ENCODE results near the gene MISP3.

MISP3 gene

DNA sequence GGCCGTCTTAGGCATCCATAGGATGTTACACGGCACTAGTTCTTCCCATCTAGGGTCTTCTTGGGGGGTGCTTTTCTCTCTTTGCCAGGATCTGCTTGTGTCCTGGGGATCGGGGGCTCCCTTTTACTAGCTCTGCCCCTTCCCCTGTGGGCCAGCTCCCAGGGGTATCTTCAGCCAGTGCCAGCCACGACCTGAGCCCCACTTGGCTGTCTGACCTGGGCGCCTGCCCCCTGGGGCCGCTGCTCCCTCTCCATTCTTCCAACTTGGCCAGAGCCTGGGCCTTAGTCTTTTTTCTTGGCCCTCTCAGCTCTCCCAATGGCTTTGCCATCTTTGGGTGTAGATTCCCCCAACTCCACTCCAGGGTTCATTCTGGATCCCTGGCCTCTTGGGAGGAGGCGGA, 41.9 kb downstream of the MISP3 start:
- no peak for TF ChIP-seq TAF1 (IDR thresholded peaks at IDR 0.05; ENCODE audit: borderline replicate concordance, low read depth, low read length)
- no peak for TF ChIP-seq POLR2A (IDR thresholded peaks at IDR 0.05; ENCODE audit: low read depth, low read length)
- FAIRE-seq (no peak), DNase-seq (ENCODE audit: insufficient read length) (no peak)

DNA sequence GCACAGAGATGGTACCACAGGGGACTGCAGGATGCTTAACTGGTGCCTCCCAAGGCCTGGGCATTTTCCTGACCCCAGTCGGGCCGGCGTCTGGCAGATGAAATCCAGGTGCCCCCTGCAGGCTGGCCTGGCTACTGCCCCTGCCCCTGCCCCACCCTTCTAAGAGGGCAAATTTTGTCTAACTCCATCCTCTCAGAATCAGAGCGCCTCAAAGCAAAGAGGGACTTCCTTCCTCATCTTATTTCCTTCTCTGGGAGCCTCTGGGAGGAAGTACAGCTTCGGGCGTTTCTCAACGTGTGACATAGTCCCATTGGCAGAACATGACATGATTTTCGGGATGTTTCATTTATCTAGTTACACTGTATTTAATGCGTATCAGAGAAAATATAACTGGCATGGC, 42.3 kb downstream of the MISP3 start:
- DNase-seq (ENCODE audit: insufficient read length) (no peak), FAIRE-seq (no peak)
- TF ChIP-seq TAF1 (IDR thresholded peaks at IDR 0.05; ENCODE audit: borderline replicate concordance, low read depth, low read length) = no peak
- TF ChIP-seq POLR2A (IDR thresholded peaks at IDR 0.05; ENCODE audit: low read depth, low read length) = no peak
- TF ChIP-seq POLR2AphosphoS5 (IDR thresholded peaks at IDR 0.05; ENCODE audit: low read depth, low read length) = no peak

DNA sequence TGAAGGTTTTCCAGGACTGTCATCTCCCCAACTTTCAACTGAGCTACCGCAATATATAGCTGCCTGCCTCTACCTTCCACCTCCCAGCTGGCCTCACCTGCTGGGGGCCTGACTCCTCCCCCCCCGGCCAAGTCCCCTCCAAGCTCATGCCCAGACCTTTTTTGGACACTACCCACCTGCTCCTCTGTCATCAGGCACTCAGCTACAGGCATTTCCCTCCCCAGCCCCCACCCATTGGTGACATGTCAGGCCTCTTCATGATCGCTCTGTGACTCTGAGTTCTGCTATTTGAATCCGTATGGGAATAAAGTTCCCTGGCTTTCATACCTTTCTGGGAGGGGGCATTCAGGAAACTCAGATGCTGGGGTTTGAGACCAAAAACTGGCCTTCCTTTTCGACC, 43.2 kb downstream of the MISP3 start:
- no peak for FAIRE-seq
- TF ChIP-seq POLR2AphosphoS5 (IDR thresholded peaks at IDR 0.05; ENCODE audit: low read depth, low read length) = no peak
- TF ChIP-seq TAF1 (IDR thresholded peaks at IDR 0.05; ENCODE audit: borderline replicate concordance, low read depth, low read length) = no peak
- TF ChIP-seq POLR2A (IDR thresholded peaks at IDR 0.05; ENCODE audit: low read depth, low read length) = no peak
- no peak for DNase-seq (ENCODE audit: insufficient read length)

DNA sequence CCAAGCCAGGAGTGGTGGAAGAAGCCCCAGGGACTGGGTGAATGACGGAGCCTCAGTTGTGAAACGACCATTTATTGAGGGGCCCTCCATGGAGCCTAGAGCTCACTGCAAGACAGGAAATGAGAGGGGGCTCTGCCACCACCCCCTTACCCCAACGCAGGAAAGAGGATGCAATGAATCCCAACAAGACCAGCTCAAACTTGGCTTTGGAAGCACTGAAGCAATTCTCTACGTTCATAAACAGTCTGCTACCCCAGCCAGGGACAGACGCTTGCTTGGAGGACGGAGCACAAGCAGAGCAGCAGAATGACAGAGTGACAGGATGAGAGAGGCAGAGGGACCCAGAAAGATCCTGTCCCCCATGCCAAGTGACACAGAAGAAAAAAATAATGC, 43.9 kb downstream of the MISP3 start:
- DNase-seq (ENCODE audit: insufficient read length) (no peak), FAIRE-seq (no peak)
- no peak for TF ChIP-seq POLR2AphosphoS5 (IDR thresholded peaks at IDR 0.05; ENCODE audit: low read depth, low read length)
- TF ChIP-seq POLR2A (IDR thresholded peaks at IDR 0.05; ENCODE audit: low read depth, low read length) = no peak
- no peak for TF ChIP-seq TAF1 (IDR thresholded peaks at IDR 0.05; ENCODE audit: borderline replicate concordance, low read depth, low read length)

DNA sequence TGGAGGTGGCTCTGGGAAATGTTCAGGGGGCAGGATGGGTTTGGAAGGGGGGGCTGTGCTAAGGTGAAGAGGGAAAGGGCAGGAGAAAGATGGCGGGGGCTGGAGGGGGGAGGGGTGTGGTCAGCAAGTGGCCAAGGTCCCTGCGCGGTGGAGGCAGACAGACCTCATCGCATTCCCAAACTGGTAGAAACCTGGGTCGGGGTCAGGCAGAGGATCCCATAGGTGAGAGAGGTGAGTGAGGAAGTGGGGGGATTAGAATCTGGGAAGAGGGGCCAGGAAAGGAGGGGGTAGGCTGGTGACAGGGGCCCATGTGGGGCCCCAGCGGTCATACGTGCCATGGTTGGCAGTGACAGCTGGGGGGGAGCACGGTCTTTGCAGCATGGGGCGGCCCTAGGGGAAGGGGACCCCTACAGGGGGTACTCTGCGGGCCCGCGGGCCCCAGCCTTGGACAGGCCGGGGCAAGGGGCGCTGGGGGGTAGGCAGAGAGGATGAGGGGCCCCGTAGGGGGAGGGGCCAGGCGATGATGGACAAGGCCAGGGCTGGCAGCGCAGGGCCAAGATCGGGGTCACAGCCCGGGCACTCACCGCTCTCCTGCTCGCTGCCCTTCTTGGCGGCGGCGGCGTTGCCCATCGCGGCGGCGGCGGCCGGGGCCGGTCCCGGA, 44.5 kb downstream of the MISP3 start:
- FAIRE-seq = no peak
- TF ChIP-seq POLR2AphosphoS5 (IDR thresholded peaks at IDR 0.05; ENCODE audit: low read depth, low read length) (no peak), POLR2A (IDR thresholded peaks at IDR 0.05; ENCODE audit: low read depth, low read length) (no peak), TAF1 (IDR thresholded peaks at IDR 0.05; ENCODE audit: borderline replicate concordance, low read depth, low read length) (no peak)
- DNase-seq (ENCODE audit: insufficient read length) = no peak

- DNase-seq (ENCODE audit: insufficient read length) (peak; percentile 99), FAIRE-seq (peak; percentile 97)
- no peak for TF ChIP-seq POLR2A (IDR thresholded peaks at IDR 0.05; ENCODE audit: low read depth, low read length)
- no peak for TF ChIP-seq TAF1 (IDR thresholded peaks at IDR 0.05; ENCODE audit: borderline replicate concordance, low read depth, low read length)
- no peak for TF ChIP-seq POLR2AphosphoS5 (IDR thresholded peaks at IDR 0.05; ENCODE audit: low read depth, low read length)
Observed at GRCh38 chr19:14117668-14118164, 45.1 kb downstream of the MISP3 start, which contains the start of gene PRKACA. PRKACA (minus strand) TSS chr19:14117762; CDS start chr19:14117547, 215 bp downstream.

GRCh38 chr19:14118165-14119051, 45.8 kb downstream of the MISP3 start:
- FAIRE-seq = peak; percentile 66
- DNase-seq (ENCODE audit: insufficient read length) = no peak
- no peak for TF ChIP-seq POLR2AphosphoS5 (IDR thresholded peaks at IDR 0.05; ENCODE audit: low read depth, low read length)
- no peak for TF ChIP-seq TAF1 (IDR thresholded peaks at IDR 0.05; ENCODE audit: borderline replicate concordance, low read depth, low read length)
- TF ChIP-seq POLR2A (IDR thresholded peaks at IDR 0.05; ENCODE audit: low read depth, low read length) = no peak

DNA sequence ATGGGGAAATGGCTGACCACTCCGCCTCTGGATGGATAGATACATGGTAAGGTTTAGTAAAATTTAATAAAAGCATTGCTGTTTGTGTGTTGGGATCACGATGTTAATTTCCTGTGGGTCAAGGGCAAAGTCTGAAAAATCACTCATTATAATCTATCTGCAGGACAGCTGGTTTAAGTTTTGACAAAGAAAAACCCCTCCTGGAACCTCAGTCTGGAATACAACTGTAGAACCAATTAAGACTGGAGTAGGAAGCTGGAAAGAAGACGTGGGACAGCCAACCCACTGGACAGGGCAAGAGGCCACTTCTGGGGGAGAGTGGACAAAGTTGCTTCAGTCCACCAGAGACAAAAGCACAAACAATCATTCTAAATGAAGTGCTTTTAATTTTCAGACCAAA, 46.6 kb downstream of the MISP3 start:
- no peak for TF ChIP-seq POLR2AphosphoS5 (IDR thresholded peaks at IDR 0.05; ENCODE audit: low read depth, low read length)
- TF ChIP-seq POLR2A (IDR thresholded peaks at IDR 0.05; ENCODE audit: low read depth, low read length) = no peak
- no peak for TF ChIP-seq TAF1 (IDR thresholded peaks at IDR 0.05; ENCODE audit: borderline replicate concordance, low read depth, low read length)
- FAIRE-seq (no peak), DNase-seq (ENCODE audit: insufficient read length) (no peak)

DNA sequence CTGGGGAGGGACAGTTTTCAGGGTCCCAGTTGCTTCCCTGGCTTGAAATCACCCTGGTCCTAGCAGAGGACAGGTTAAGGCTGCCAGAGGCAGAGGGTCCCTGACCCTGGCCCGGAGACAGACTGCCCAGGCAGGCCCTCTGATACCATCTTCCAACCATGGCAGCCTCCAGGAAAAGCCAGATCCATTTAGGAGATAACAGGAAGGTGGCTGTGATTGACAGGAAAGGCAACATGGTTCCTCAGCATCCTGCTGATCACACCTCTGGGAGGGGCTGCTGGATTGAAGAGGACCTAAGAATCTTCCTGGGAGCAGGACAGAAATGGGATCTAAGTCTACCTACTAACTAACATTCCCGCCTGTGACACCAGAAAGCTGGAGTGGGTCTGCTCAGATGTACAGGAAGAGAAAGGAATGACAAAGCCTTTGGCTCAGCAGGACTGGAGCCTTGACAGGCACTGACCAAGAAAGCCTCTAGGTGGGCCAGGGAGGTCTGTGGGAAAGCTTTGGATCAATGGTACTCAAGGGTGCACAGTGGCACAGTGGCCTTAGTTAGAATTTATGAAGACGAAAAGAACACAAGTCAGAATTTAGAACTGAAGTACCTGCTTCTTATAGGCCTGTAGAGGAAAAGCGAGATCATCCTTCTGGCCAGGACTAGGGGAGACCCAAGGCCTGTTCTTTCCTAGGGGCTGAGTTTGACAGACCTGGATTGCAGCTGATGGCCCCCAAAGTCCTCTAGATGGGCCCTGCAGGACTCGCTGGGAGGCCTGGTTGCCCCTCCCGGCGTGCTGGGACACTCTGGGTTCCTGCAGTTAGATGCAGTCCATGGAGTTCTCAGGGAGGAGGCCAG, 47.3 kb downstream of the MISP3 start:
- TF ChIP-seq TAF1 (IDR thresholded peaks at IDR 0.05; ENCODE audit: borderline replicate concordance, low read depth, low read length) (no peak), POLR2A (IDR thresholded peaks at IDR 0.05; ENCODE audit: low read depth, low read length) (no peak), POLR2AphosphoS5 (IDR thresholded peaks at IDR 0.05; ENCODE audit: low read depth, low read length) (no peak)
- FAIRE-seq (no peak), DNase-seq (ENCODE audit: insufficient read length) (no peak)

GRCh38 chr19:14120497-14120780, 47.9 kb downstream of the MISP3 start:
- FAIRE-seq (no peak), DNase-seq (ENCODE audit: insufficient read length) (no peak)
- TF ChIP-seq TAF1 (IDR thresholded peaks at IDR 0.05; ENCODE audit: borderline replicate concordance, low read depth, low read length) = no peak
- TF ChIP-seq POLR2A (IDR thresholded peaks at IDR 0.05; ENCODE audit: low read depth, low read length) = no peak

DNA sequence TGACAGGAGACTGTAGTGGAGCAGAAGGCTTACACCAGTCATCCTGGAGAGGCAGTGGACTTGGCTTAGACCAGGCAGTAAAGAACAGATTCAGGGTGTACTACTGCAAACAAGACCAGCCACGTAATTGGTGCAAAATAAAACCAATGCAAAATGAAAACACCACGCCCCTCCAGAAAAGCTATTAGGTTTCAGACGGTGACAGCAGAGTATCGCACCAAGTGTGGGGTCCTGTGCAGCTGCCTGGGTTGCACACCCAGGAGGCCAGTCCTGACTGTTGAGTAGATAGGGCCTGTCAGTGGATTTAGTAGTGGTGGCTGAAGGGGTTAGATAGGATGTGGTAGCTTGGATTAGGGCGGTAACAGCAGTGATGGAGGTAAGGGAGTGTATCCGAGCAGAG, 50.3 kb downstream of the MISP3 start:
- DNase-seq (ENCODE audit: insufficient read length) (no peak), FAIRE-seq (no peak)
- TF ChIP-seq POLR2A (IDR thresholded peaks at IDR 0.05; ENCODE audit: low read depth, low read length) = no peak
- TF ChIP-seq TAF1 (IDR thresholded peaks at IDR 0.05; ENCODE audit: borderline replicate concordance, low read depth, low read length) = no peak
- TF ChIP-seq POLR2AphosphoS5 (IDR thresholded peaks at IDR 0.05; ENCODE audit: low read depth, low read length) = no peak

All from GM12892 (cell line).